SIG-M5 treated with dmso at 0.1 percent for 504 hours (cell line): ENCODE data around the gene PHTF2.
"Not testable (repeated sequence)": the region's sequence is repeated elsewhere in the genome, so short reads cannot be mapped to it uniquely, and the experiment has no call there.

Source experiments
- DNase-seq: peaks from one replicate; lab custom pipeline; 2025; ENCODE audit not compliant: unreplicated experiment; lab: John Stamatoyannopoulos, UW

The PHTF2 gene

GRCh38 chr7:77827999-77828398 lies 29.4 kb downstream of the PHTF2 start:
- DNase-seq, result no peak

- DNase-seq, result no peak
These were observed 32.2 kb downstream of the PHTF2 start for GRCh38 chr7:77830649-77831355.

GRCh38 chr7:77831481-77831880 lies 32.9 kb downstream of the PHTF2 start:
- DNase-seq, result no peak

GRCh38 chr7:77831953-77832352 lies 33.4 kb downstream of the PHTF2 start:
- no peak for DNase-seq

- no peak for DNase-seq
These were observed 34.6 kb downstream of the PHTF2 start for GRCh38 chr7:77833136-77833535.

GRCh38 chr7:77836425-77836824 lies 37.9 kb downstream of the PHTF2 start:
- not testable (repeated sequence) for DNase-seq

GRCh38 chr7:77837275-77837674 lies 38.7 kb downstream of the PHTF2 start:
- no peak for DNase-seq

- no peak for DNase-seq
These were observed 39.4 kb downstream of the PHTF2 start for GRCh38 chr7:77837966-77838365.

GRCh38 chr7:77838929-77839491 lies 40.4 kb downstream of the PHTF2 start:
- no peak for DNase-seq

GRCh38 chr7:77839919-77840318 lies 41.3 kb downstream of the PHTF2 start:
- DNase-seq, result no peak

- DNase-seq, result no peak
These were observed 44.6 kb downstream of the PHTF2 start for GRCh38 chr7:77843194-77843593.

- no peak for DNase-seq
These were observed 47.9 kb downstream of the PHTF2 start for GRCh38 chr7:77846317-77847092.

- no peak for DNase-seq
These were observed 57.0 kb downstream of the PHTF2 start for GRCh38 chr7:77855371-77856083.

GRCh38 chr7:77858278-77858677 lies 59.7 kb downstream of the PHTF2 start:
- DNase-seq, result no peak

GRCh38 chr7:77859343-77859742 lies 60.8 kb downstream of the PHTF2 start:
- DNase-seq, result no peak

- DNase-seq, result no peak
These were observed 64.1 kb downstream of the PHTF2 start for GRCh38 chr7:77862691-77863090.

GRCh38 chr7:77863860-77864259 lies 65.3 kb downstream of the PHTF2 start:
- DNase-seq, result no peak

GRCh38 chr7:77866370-77866769 lies 67.8 kb downstream of the PHTF2 start:
- no peak for DNase-seq

GRCh38 chr7:77866786-77867536 lies 68.4 kb downstream of the PHTF2 start:
- DNase-seq, result peak; percentile 22

- DNase-seq, result no peak
These were observed 68.9 kb downstream of the PHTF2 start for GRCh38 chr7:77867537-77867865.

GRCh38 chr7:77872256-77872655 lies 73.7 kb downstream of the PHTF2 start:
- not testable (repeated sequence) for DNase-seq
